ENCODE measurements around the gene PDE4B.

- peak; percentile 58 to 92 (median 81) for TF ChIP-seq CTCF (IDR thresholded peaks at IDR 0.05)
- TF ChIP-seq POLR2A (IDR thresholded peaks at IDR 0.05), result no peak
Measured at GRCh38 chr1:66253330-66253921, 460.7 kb downstream of the PDE4B start.
